Fibroblast of skin of scalp (primary cell): ENCODE results near the gene KIF3A.
A peak's percentile ranks its signal among the peaks of the same experiment; 100 is the strongest.
"Not testable (repeated sequence)": the region's sequence is repeated elsewhere in the genome, so short reads cannot be mapped to it uniquely, and the experiment has no call there.

Experiments
- DNase-seq: peaks from one replicate; pipeline ENCODE4 v3.0.0-alpha.2; 2013

Gene KIF3A

DNA sequence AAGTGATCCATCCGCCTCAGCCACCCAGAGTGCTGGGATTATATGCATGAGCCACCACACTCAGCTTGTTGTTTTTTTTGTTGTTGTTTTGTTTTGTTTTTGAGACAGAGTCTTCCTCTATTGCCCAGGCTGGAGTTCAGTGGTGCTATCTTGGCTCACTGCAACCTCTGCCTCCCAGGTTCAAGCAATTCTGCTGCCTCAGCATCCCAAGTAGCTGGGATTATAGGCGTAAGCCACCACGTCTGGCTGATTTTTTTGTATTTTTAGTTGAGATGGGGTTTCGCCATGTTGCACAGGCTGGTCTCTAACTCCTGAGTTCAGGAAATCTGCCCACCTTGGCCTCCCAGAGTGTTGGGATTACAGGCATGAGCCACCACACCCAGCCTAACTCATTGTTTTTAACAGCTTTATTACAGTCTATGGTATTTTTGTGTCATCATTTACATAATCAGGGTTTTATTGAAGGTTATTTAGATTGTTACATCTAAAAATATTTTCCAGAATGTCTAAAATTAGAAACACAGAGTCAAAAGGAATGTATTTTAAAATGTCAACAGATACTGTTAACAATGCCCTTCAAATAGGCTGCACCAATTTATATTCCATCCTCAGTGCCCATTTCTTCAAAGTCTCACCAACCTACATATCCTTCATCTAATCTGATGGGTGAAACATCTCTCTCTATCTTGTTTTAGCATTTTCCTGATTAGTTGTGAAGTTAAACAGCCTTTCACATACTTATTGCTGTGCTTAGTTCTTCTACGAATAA is 18.6 kb downstream of the KIF3A start:
- no peak for DNase-seq

GRCh38 chr5:132714456-132715307 is 22.7 kb downstream of the KIF3A start:
- peak; percentile 11 for DNase-seq

DNA sequence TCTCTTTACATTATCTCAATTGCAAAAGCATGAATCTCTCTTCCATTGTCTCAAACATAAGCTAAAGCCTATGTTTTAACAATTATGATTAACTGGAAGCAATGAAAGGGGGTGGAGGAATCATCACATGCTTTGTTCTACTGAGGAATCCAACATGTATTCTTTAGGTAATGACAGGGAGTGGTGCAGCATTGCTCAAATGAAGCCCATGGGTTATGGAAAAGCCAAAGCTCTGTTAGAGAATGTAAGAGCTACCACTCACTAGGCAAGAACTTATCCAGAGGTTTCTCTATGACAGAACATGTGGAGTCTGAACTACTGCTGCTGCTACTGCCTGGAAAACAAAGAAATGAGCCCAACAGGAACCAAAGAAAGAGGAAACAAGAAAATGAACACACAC is 28.7 kb downstream of the KIF3A start:
- DNase-seq, result no peak

GRCh38 chr5:132704875-132705274 is 32.5 kb downstream of the KIF3A start:
- peak; percentile 23 for DNase-seq

DNA sequence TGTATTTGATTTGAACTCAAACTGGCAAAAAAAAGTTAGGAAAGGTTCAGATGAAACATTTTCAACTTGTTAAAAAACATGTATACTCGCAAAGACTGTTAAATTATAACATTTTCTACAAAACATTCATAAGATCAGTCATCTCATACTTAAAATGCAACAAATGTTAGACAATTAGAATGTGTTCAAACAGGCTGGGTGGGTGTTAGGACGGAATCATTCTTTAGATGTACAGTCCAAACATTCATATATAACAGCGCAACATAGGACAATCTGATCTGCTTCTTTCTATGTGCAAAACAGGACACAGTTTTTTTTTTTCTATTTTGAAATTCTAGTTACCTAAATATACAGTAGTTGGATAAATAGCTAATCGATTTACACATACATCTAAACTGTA is 41.4 kb downstream of the KIF3A start:
- no peak for DNase-seq

- DNase-seq, result peak; percentile 60
These were observed 44.7 kb downstream of the KIF3A start for GRCh38 chr5:132692632-132692967.

- DNase-seq, result not testable (repeated sequence)
These were observed 45.4 kb downstream of the KIF3A start for GRCh38 chr5:132691755-132692631.

DNA sequence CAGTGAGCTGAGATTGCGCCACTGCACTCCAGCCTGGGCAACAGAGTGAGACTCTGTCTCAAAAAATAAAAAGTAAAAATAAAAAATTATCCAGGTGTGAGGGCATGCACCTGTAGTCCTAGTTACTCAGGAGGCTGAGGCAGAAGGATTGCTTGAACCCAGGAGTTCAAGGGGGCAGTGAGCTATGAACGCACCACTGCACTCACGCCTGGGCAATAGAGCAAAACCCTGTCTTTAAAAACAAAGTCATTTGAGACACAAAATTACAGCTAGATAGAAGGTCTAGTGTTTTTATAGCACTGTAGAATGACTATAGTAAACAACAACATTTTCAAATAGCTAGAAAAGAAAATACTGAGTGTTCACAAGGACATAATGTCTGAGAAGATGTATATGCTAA is 47.2 kb downstream of the KIF3A start:
- DNase-seq, result no peak

GRCh38 chr5:132689513-132689912 is 47.8 kb downstream of the KIF3A start:
- DNase-seq, result no peak

DNA sequence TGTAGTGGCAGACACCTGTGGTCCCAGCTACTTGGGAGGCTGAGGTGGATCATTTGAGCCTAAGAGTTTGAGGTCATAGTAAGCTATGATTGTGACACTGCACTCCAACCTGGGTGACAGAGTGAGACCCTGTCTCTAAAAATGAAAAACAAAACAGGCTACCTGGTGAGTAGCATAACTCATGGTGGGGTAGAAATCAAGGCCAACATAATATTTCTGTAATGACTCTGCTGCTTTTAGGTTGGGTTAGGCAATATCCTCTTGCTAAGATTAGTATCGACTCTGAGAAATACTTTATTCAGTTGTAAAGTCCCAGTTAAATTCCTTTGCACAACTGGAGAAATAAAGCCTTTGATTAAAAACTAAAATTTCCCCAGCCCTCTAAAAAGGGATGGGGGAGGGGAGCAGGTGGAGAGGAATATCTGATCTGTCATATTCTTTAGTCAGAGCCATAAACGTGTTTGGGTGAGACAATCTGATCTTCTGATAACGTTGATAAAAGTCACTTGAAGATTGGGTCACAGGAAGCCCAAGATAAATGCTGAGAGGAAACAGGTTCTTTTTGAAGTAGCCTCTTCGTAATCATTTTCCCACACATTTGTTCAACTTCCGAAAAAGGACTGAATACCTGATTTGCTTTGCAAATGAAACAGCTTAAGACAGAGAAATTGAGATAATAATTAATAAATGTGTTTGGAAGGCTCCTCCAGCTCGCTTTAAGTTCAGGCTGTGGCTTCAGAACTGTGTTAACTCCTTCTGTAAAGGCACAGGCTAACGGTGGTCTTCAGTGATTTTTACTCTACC is 48.6 kb downstream of the KIF3A start:
- DNase-seq, result no peak

DNA sequence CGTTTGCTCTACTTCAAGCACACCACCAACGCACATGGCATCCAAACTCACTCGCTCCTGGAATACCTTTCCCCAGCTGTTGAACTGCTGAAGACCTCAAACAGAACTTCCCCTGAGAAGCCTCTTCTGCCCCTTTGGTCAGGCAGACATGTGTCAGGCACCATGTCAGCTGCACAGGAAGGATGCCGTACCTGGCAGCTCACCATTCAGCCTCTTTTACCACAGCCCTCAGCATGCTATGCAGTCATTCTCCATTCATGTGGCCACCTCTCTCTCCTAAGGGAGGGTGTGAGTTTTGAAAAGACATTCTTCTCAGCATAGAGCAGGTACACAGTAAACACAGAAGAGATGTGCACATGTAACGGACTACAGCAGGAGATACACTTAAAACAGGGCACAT is 49.4 kb downstream of the KIF3A start:
- DNase-seq, result no peak

DNA sequence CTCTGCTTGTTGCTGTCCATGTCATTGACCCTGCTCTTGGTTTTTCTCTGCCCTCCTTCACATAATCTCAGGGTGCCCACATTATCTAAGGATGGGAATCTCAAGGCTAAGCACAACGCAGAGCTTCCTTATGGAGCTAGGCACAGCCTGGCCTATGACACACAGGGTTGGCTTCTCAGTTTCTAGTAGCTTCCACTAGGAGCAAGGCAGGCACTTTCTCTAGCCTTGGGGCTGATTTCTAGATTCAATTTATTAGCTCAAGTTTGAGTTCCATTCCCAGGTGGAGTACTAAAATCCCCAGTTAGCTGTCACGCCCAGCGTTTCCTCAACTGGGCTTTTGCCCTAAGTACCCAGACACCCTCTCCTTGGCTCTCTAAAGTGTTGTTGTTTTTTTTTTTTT is 51.2 kb downstream of the KIF3A start:
- DNase-seq, result no peak

GRCh38 chr5:132684922-132685720 is 52.2 kb downstream of the KIF3A start:
- no peak for DNase-seq

DNA sequence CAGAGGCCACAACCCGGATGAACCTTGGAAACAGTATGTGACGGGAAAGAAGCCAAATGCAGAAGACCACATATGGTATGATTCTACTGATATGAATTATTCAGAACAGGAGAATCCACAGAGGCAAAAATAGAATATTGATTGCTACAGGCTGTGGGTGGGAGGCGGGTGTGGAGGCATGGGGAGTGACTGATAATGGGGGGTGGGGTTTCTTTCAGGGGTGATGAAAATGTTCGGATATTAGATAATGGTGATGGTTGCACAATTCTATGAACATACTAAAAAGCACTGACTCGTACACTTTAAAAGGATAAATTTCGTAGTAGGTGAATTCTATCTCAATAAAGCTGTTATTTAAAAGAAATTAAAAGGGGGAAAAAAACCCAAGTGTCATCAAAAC is 52.9 kb downstream of the KIF3A start:
- DNase-seq, result no peak

DNA sequence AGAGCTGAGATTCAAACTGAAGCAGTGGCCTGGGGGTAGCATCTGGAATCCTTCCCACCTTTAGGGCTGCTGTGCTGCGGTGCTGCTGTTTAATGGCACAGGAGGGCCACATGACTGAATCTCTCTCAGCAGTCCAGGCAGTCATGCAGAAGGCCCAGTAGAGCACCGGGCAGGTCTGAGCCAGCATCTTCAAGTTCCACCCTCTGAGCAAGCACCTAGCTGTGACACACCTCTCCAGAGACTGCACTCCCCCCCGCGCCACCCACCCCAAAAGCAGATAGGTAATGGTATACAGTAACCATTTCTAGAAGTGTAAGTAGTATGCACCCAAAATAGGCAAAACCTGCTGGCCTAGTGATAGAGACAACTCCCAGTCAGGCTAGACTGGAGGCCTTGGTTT is 55.4 kb downstream of the KIF3A start:
- DNase-seq, result no peak

DNA sequence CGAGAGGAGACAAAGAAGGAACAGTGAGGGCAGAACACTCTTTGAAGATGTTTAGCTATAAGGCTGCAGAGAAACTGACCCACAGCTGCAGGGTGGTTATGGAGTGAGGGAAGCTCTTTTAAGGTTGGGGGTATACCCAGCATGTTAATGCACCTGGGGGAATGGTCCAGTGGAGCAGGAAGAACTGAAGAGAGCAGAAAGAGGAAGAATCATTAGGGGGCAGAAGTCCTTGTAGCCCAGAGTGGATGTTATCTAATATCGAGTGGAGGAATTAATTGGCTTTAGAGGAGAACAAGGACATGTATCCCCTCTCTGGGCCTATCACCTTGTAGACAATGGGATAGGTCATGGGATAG is 55.9 kb downstream of the KIF3A start:
- no peak for DNase-seq

- DNase-seq, result no peak
These were observed 56.4 kb downstream of the KIF3A start for GRCh38 chr5:132680780-132681475.

GRCh38 chr5:132679717-132680380 is 57.5 kb downstream of the KIF3A start:
- no peak for DNase-seq

GRCh38 chr5:132679166-132679565 is 58.2 kb downstream of the KIF3A start:
- no peak for DNase-seq

DNA sequence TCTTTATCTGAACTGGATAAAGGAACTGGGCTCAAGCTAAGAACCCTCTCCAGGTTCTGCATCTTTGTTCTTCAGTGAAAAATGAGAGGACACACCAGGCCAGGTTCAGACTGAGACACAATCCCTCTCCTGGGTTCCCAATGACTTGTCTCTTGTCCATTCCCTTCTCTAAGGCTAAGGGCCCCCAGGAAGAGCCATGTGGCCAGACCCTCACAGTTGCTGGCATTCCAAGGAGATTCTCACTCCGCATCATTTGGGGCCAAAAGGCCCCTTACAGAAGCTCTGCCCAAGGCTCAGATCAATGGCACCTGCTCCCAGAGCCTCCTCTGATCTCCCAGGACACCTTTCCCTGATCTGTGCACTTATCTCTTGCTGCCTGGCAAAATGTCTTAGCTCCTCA is 58.6 kb downstream of the KIF3A start:
- DNase-seq, result no peak
